ENCODE data around the gene PCDHGA12. TPM values are rescaled to one million over a fixed set of nuclear protein-coding genes. Genes with fewer than 3 reads are reported as not detected.

The PCDHGA12 gene
- total RNA-seq, 8 experiments from 2014 or later: 1.0 to 16.1 (median 1.5) TPM

Other genes with a start within 250 kb of the PCDHGA12 start
- 1 to 10 TPM in 5 of 8 experiments, under 1 TPM in 3; 0.25 to 3.4 (median 1.8) TPM for gene PCDHB16, start 248.1 kb upstream of the PCDHGA12 start, total RNA-seq
- 10 to 100 TPM in 1 of 8 experiments, 1 to 10 TPM in 6, under 1 TPM in 1; 0.72 to 10.1 (median 2.3) TPM for gene PCDHB9, start 243.3 kb upstream of the PCDHGA12 start, total RNA-seq
- 10 to 100 TPM in 1 of 8 experiments, 1 to 10 TPM in 4, under 1 TPM in 3; 0.20 to 25.4 (median 5.5) TPM for gene PCDHB10, start 238.2 kb upstream of the PCDHGA12 start, total RNA-seq
- gene PCDHB11, start 230.9 kb upstream of the PCDHGA12 start, total RNA-seq: 1 to 10 TPM in 6 of 8 experiments, under 1 TPM in 2; 0.46 to 6.1 (median 3.4) TPM
- gene PCDHB12, start 221.8 kb upstream of the PCDHGA12 start, total RNA-seq: 1 to 10 TPM in 5 of 8 experiments, under 1 TPM in 3; 0.31 to 8.9 (median 2.9) TPM
- gene PCDHB13, start 216.6 kb upstream of the PCDHGA12 start, total RNA-seq: 1 to 10 TPM in 7 of 8 experiments, under 1 TPM in 1; 0.25 to 6.7 (median 2.9) TPM
- 10 to 100 TPM in 1 of 8 experiments, 1 to 10 TPM in 7; 1.2 to 16.7 (median 6.5) TPM for gene PCDHB14, start 207.2 kb upstream of the PCDHGA12 start, total RNA-seq
- 1 to 10 TPM in 6 of 8 experiments, under 1 TPM in 2; 0.25 to 8.6 (median 3.5) TPM for gene PCDHB15, start 185.1 kb upstream of the PCDHGA12 start, total RNA-seq
- 1 to 10 TPM in 1 of 8 experiments, under 1 TPM in 5, not detected in 2; 0.14 to 1.4 (median 0.54) TPM for gene SLC25A2, start 126.5 kb upstream of the PCDHGA12 start, total RNA-seq
- gene TAF7, start 109.7 kb upstream of the PCDHGA12 start, total RNA-seq: 100 to 1,000 TPM in 2 of 8 experiments, 10 to 100 TPM in 6; 58.8 to 118 (median 71.3) TPM
- 1 to 10 TPM in 2 of 8 experiments, under 1 TPM in 6; 0.23 to 1.3 (median 0.79) TPM for gene PCDHGA1, start 100.0 kb upstream of the PCDHGA12 start, total RNA-seq
- gene PCDHGA2, start 91.7 kb upstream of the PCDHGA12 start, total RNA-seq: 1 to 10 TPM in 2 of 8 experiments, under 1 TPM in 6; 0.16 to 1.5 (median 0.34) TPM
- 10 to 100 TPM in 1 of 8 experiments, 1 to 10 TPM in 1, under 1 TPM in 6; 0.05 to 32.1 (median 0.65) TPM for gene PCDHGA3, start 86.7 kb upstream of the PCDHGA12 start, total RNA-seq
- 1 to 10 TPM in 3 of 8 experiments, under 1 TPM in 5; 0.33 to 4.4 (median 0.83) TPM for gene PCDHGB1, start 80.4 kb upstream of the PCDHGA12 start, total RNA-seq
- 1 to 10 TPM in 5 of 8 experiments, under 1 TPM in 3; 0.22 to 3.2 (median 1.4) TPM for gene PCDHGA4, start 75.5 kb upstream of the PCDHGA12 start, total RNA-seq
- gene PCDHGB2, start 70.5 kb upstream of the PCDHGA12 start, total RNA-seq: 10 to 100 TPM in 1 of 8 experiments, 1 to 10 TPM in 2, under 1 TPM in 5; 0.41 to 10.7 (median 0.83) TPM
- gene PCDHGA5, start 66.3 kb upstream of the PCDHGA12 start, total RNA-seq: 1 to 10 TPM in 2 of 8 experiments, under 1 TPM in 6; 0.16 to 5.2 (median 0.50) TPM
- 1 to 10 TPM in 3 of 8 experiments, under 1 TPM in 5; 0.22 to 6.5 (median 0.59) TPM for gene PCDHGB3, start 60.3 kb upstream of the PCDHGA12 start, total RNA-seq
- gene PCDHGA6, start 56.6 kb upstream of the PCDHGA12 start, total RNA-seq: 1 to 10 TPM in 4 of 8 experiments, under 1 TPM in 4; 0.11 to 6.9 (median 0.88) TPM
- gene PCDHGA7, start 47.8 kb upstream of the PCDHGA12 start, total RNA-seq: 1 to 10 TPM in 2 of 8 experiments, under 1 TPM in 6; 0.16 to 5.8 (median 0.52) TPM
- 10 to 100 TPM in 1 of 8 experiments, 1 to 10 TPM in 5, under 1 TPM in 2; 0.22 to 92.9 (median 1.4) TPM for gene PCDHGB4, start 42.8 kb upstream of the PCDHGA12 start, total RNA-seq
- 1 to 10 TPM in 2 of 8 experiments, under 1 TPM in 6; 0.11 to 5.7 (median 0.57) TPM for gene PCDHGA8, start 37.9 kb upstream of the PCDHGA12 start, total RNA-seq
- 10 to 100 TPM in 1 of 8 experiments, 1 to 10 TPM in 3, under 1 TPM in 4; 0.05 to 11.4 (median 0.83) TPM for gene PCDHGB5, start 32.6 kb upstream of the PCDHGA12 start, total RNA-seq
- gene PCDHGA9, start 27.7 kb upstream of the PCDHGA12 start, total RNA-seq: 1 to 10 TPM in 4 of 8 experiments, under 1 TPM in 4; 0.22 to 5.5 (median 1.3) TPM
- gene PCDHGB6, start 22.5 kb upstream of the PCDHGA12 start, total RNA-seq: 10 to 100 TPM in 5 of 8 experiments, 1 to 10 TPM in 3; 1.1 to 46.7 (median 31.5) TPM
- 1 to 10 TPM; 2.1 to 7.6 (median 4.4) TPM for gene PCDHGA10, start 17.5 kb upstream of the PCDHGA12 start, total RNA-seq
- 10 to 100 TPM in 2 of 8 experiments, 1 to 10 TPM in 6; 4.7 to 31.4 (median 9.2) TPM for gene PCDHGB7, start 12.8 kb upstream of the PCDHGA12 start, total RNA-seq
- gene PCDHGA11, start 9.5 kb upstream of the PCDHGA12 start, total RNA-seq: 1 to 10 TPM; 1.3 to 8.8 (median 3.8) TPM
- 10 to 100 TPM; 15.4 to 73.0 (median 26.0) TPM for gene PCDHGC3, start 45.5 kb downstream of the PCDHGA12 start, total RNA-seq
- 1 to 10 TPM in 5 of 8 experiments, under 1 TPM in 3; 0.46 to 6.7 (median 4.8) TPM for gene PCDHGC4, start 54.5 kb downstream of the PCDHGA12 start, total RNA-seq
- gene PCDHGC5, start 58.6 kb downstream of the PCDHGA12 start, total RNA-seq: 1 to 10 TPM in 4 of 8 experiments, under 1 TPM in 4; 0.31 to 4.1 (median 1.1) TPM
- 10 to 100 TPM in 6 of 8 experiments, 1 to 10 TPM in 2; 7.4 to 93.8 (median 20.0) TPM for gene DIAPH1, start 188.5 kb downstream of the PCDHGA12 start, total RNA-seq
- 10 to 100 TPM; 35.2 to 77.3 (median 58.3) TPM for gene HDAC3, start 206.3 kb downstream of the PCDHGA12 start, total RNA-seq
- 10 to 100 TPM in 5 of 8 experiments, 1 to 10 TPM in 3; 6.0 to 18.6 (median 12.5) TPM for gene RELL2, start 206.5 kb downstream of the PCDHGA12 start, total RNA-seq
- 10 to 100 TPM in 4 of 8 experiments, 1 to 10 TPM in 4; 5.2 to 22.6 (median 11.1) TPM for gene FCHSD1, start 220.9 kb downstream of the PCDHGA12 start, total RNA-seq